Kidney epithelial cell (primary cell): Measurements from ENCODE around the gene CDKAL1. TPM values are rescaled to one million over a fixed set of nuclear protein-coding genes. Genes with fewer than 3 reads are reported as not detected.
"Not testable (repeated sequence)": the region's sequence is repeated elsewhere in the genome, so short reads cannot be mapped to it uniquely, and the experiment has no call there.

Experiments used
- DNase-seq: peaks from one replicate; pipeline ENCODE4 v3.0.0-alpha.2; 2010; ENCODE audit warnings: low read depth
- H3K27me3 ChIP-seq: 2 replicates; pipeline ENCODE4 v1.6.0; 2011; ENCODE audit warnings: low read length; ENCODE audit not compliant: control insufficient read depth, insufficient read depth
- H3K36me3 ChIP-seq: 2 replicates; pipeline ENCODE4 v1.5.1; 2011; ENCODE audit warnings: low read length; ENCODE audit not compliant: control insufficient read depth, insufficient read depth
- H3K4me3 ChIP-seq: 2 replicates; pipeline ENCODE4 v1.5.1; 2011; ENCODE audit warnings: low read depth, mild to moderate bottlenecking, control low read depth, low read length
- CTCF ChIP-seq: IDR thresholded peaks from 2 replicates; pipeline ENCODE4 v1.5.1; 2011; ENCODE audit warnings: mild to moderate bottlenecking, moderate library complexity, low read length, control low read depth, inconsistent platforms; ENCODE audit not compliant: insufficient read depth, poor library complexity, severe bottlenecking
- total RNA-seq: library from RNA; depleted of rRNA; stranded (reverse); fragments of >200 nt; gene quantifications from 2 replicates; pipeline ENCODE4 v1.2.3, GENCODE V29; 2015

Gene CDKAL1
- total RNA-seq, 1 donor from 2014 or later = 15.0 TPM

GRCh38 chr6:20497216-20498040, 36.8 kb upstream of the CDKAL1 start:
- no peak for TF ChIP-seq CTCF
- no peak overlapping the region for H3K4me3 ChIP-seq
- DNase-seq = no peak
- no peaks in the 10 kb centered on the region for H3K27me3 ChIP-seq
- no peaks in the 10 kb centered on the region for H3K36me3 ChIP-seq

- no peaks in the 10 kb centered on the region for H3K27me3 ChIP-seq
- no peaks in the 10 kb centered on the region for H3K36me3 ChIP-seq
- no peak for DNase-seq
- no peak overlapping the region for H3K4me3 ChIP-seq
- no peak for TF ChIP-seq CTCF
Measured at GRCh38 chr6:20498041-20498385, 36.2 kb upstream of the CDKAL1 start.

- H3K36me3 ChIP-seq = no peaks in the 10 kb centered on the region
- no peak overlapping the region for H3K4me3 ChIP-seq
- DNase-seq = no peak
- no peak for TF ChIP-seq CTCF
- no peaks in the 10 kb centered on the region for H3K27me3 ChIP-seq
Measured at GRCh38 chr6:20509212-20509611, 25.0 kb upstream of the CDKAL1 start.

GRCh38 chr6:20511852-20512251, 22.4 kb upstream of the CDKAL1 start:
- TF ChIP-seq CTCF = no peak
- no peak for DNase-seq
- H3K27me3 ChIP-seq = no peaks in the 10 kb centered on the region
- no peaks in the 10 kb centered on the region for H3K36me3 ChIP-seq
- H3K4me3 ChIP-seq = no peak overlapping the region

- not testable (repeated sequence) for H3K4me3 ChIP-seq, H3K27me3 ChIP-seq, H3K36me3 ChIP-seq, DNase-seq
Measured at GRCh38 chr6:20525208-20525607, 9.0 kb upstream of the CDKAL1 start.

- not testable (repeated sequence) for H3K36me3 ChIP-seq, H3K4me3 ChIP-seq, H3K27me3 ChIP-seq, DNase-seq
- TF ChIP-seq CTCF = peak; percentile 37
Measured at GRCh38 chr6:20529086-20529448, 5.2 kb upstream of the CDKAL1 start.
